Naive B cell (primary cell): Measurements from ENCODE around the gene SLC10A6. TPM values are rescaled to one million over a fixed set of nuclear protein-coding genes. Genes with fewer than 3 reads are reported as not detected.

Experiments used
- ATAC-seq, 2 donors: fragments of 150-1000 bp; cut with Tn5 transposase; 2 replicates each; pipeline ENCODE4 v1.10.0; 2021; ENCODE audit warnings: low read depth in 2 of 2, mild to moderate bottlenecking in 2 of 2, moderate library complexity in 2 of 2
- DNase-seq: peaks from one replicate; pipeline ENCODE4 v3.0.0; 2022
- H3K27ac Mint-ChIP-seq, 6 donors: one replicate each; pipeline ENCODE4 v1.8.0; 2020 to 2022; ENCODE audit warnings: mild to moderate bottlenecking in 6 of 6, mixed read lengths in 6 of 6, moderate library complexity in 5 of 6, inconsistent platforms in 2 of 6
- H3K27me3 Mint-ChIP-seq, 3 donors: one replicate each; pipeline ENCODE4 v1.8.0; 2021 to 2022; ENCODE audit warnings: mixed read lengths in 3 of 3, mild to moderate bottlenecking in 1 of 3
- H3K36me3 Mint-ChIP-seq, 2 donors: one replicate each; pipeline ENCODE4 v1.8.0; 2020 to 2022; ENCODE audit warnings: mixed read lengths in 2 of 2, inconsistent platforms in 1 of 2, mild to moderate bottlenecking in 1 of 2
- H3K4me1 Mint-ChIP-seq, 3 donors: one replicate each; pipeline ENCODE4 v1.8.0; 2020 to 2022; ENCODE audit warnings: mixed read lengths in 3 of 3, inconsistent platforms in 1 of 3, mild to moderate bottlenecking in 1 of 3, moderate library complexity in 1 of 3
- H3K4me3 Mint-ChIP-seq, 8 donors: one replicate each; pipeline ENCODE4 v1.8.0; 2020 to 2022; ENCODE audit warnings: mild to moderate bottlenecking in 8 of 8, mixed read lengths in 8 of 8, moderate library complexity in 8 of 8, inconsistent platforms in 2 of 8
- H3K9me3 Mint-ChIP-seq, 7 donors: one replicate each; pipeline ENCODE4 v1.8.0; 2020 to 2022; ENCODE audit warnings: mixed read lengths in 7 of 7, mild to moderate bottlenecking in 5 of 7, inconsistent platforms in 2 of 7, moderate library complexity in 1 of 7
- polyA plus RNA-seq, 6 donors: library from polyadenylated mRNA; unstranded; fragments of 300-500 nt; fragmentation: Illumina TruSeq; gene quantifications; one replicate each; pipeline ENCODE4 v1.2.3, GENCODE V29; 2021; ENCODE audit warnings: low read depth in 6 of 6

SLC10A6 gene
- polyA plus RNA-seq, 6 donors from 2014 or later: not detected

DNA sequence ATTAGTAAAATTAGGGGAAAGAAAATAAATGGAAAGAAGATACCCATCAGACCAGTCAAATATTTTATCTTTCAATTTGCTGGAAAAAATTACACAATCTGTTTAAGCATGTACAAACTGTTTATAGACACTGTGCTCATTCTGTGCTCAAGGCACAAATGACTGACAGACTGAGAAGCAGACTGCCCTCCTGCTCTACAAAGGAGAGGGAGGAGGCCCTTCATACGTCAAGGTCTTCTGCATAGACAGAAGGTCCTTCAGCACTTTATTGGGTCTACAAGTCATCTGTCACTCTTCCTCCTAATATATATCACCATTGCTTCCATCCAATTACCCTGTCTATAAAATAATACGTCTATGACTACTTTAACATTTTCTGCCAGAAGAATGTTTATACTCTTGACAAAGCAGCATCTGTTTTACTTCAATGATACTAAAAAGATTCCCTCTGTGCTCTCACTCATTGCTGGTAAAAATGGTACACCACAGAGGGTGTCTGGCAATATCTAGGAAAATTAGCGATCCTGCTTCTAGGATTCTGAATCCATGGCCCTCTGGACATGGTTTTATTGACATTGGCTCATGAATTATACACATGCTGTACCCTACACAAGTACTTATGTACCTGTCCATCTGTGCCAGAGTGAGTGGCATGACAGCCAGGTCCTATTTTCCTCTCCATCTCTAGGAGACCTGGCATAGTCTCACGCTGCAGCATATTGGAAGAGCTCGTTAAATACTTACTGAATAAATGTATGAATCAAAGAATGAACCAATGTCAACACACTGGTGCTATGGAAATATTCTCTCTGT is 11.3 kb downstream of the SLC10A6 start:
- no peaks in the 10 kb centered on the region for H3K9me3 Mint-ChIP-seq
- peak overlapping the region in 1 of 6 donors; percentile 3 for H3K27ac Mint-ChIP-seq
- DNase-seq (no peak), ATAC-seq (no peak)
- no peaks in the 10 kb centered on the region for H3K4me1 Mint-ChIP-seq
- no peaks in the 10 kb centered on the region for H3K36me3 Mint-ChIP-seq
- peaks cover 0 to 5% (median 0%) of the 10 kb centered on the region in 3 donors for H3K27me3 Mint-ChIP-seq
- H3K4me3 Mint-ChIP-seq: no peak overlapping the region

DNA sequence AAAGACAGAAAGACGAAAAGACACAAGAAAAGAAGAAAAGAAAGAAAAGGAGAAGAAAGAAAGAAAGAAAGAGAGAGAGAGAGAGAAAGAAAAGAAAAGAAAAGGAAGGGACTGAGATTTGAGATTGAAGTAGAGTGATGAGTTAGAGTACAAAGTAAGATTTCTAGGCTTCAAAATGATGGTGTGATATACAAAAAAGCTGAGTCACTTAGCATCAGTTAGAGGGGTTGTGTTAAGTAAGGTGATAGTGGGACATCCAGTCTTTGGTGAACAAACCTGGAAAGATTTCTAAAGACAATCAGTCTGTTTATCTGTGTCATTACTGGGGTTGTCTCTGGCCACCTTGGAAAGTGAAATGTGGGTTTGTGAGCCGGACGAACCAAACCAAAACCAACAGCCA is 13.5 kb downstream of the SLC10A6 start:
- peaks cover 0 to 5% (median 0%) of the 10 kb centered on the region in 3 donors for H3K27me3 Mint-ChIP-seq
- no peak overlapping the region for H3K27ac Mint-ChIP-seq
- no peaks in the 10 kb centered on the region for H3K4me1 Mint-ChIP-seq
- no peak for DNase-seq
- no peak overlapping the region for H3K4me3 Mint-ChIP-seq
- H3K9me3 Mint-ChIP-seq: no peaks in the 10 kb centered on the region
- no peak for ATAC-seq
- H3K36me3 Mint-ChIP-seq: no peaks in the 10 kb centered on the region

DNA sequence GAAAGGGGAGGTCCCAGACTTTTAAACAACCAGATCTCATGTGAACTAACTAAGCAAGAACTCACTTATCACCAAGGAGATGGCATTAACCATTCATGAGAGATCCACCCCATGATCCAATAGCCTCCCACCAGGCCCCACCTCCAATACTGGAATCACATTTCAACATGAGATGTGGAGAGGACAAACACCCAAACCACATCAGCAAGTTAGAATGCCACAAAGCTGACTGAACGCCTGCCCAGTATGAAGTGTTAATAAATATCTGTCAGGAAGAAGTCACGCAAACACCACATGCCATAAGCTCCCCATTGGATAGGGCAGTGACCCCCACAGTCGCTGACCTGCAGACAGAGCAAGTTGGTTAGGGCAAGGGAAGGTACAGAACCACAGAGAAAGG is 14.3 kb downstream of the SLC10A6 start:
- no peak for DNase-seq
- no peak overlapping the region for H3K4me3 Mint-ChIP-seq
- no peaks in the 10 kb centered on the region for H3K36me3 Mint-ChIP-seq
- no peaks in the 10 kb centered on the region for H3K4me1 Mint-ChIP-seq
- no peak overlapping the region for H3K27ac Mint-ChIP-seq
- peaks cover 0 to 5% (median 0%) of the 10 kb centered on the region in 3 donors for H3K27me3 Mint-ChIP-seq
- H3K9me3 Mint-ChIP-seq: no peaks in the 10 kb centered on the region
- ATAC-seq: no peak

DNA sequence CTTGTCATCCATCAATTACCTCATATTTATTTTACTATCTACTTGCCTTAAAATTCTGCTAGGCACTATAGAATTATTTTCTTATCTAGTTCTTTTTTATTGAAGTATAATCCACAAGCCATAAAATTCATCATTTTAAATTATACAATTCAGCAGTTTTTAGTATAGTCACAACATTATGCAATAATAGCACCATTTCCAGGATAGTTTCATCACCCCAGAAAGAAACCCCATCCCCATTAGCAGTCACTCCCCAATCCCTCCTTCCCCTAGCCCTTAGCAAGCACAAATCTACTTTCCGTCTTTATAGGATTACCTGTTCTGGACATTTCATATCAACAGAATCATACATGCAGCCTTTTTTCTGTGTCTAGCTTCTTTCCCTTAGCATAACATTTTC is 15.6 kb downstream of the SLC10A6 start:
- H3K27me3 Mint-ChIP-seq: peaks cover 0 to 5% (median 0%) of the 10 kb centered on the region in 3 donors
- peak overlapping the region in 1 of 8 donors; percentile 6 for H3K4me3 Mint-ChIP-seq
- no peak for ATAC-seq
- H3K9me3 Mint-ChIP-seq: no peaks in the 10 kb centered on the region
- H3K36me3 Mint-ChIP-seq: no peaks in the 10 kb centered on the region
- H3K4me1 Mint-ChIP-seq: no peaks in the 10 kb centered on the region
- no peak for DNase-seq
- H3K27ac Mint-ChIP-seq: no peak overlapping the region

DNA sequence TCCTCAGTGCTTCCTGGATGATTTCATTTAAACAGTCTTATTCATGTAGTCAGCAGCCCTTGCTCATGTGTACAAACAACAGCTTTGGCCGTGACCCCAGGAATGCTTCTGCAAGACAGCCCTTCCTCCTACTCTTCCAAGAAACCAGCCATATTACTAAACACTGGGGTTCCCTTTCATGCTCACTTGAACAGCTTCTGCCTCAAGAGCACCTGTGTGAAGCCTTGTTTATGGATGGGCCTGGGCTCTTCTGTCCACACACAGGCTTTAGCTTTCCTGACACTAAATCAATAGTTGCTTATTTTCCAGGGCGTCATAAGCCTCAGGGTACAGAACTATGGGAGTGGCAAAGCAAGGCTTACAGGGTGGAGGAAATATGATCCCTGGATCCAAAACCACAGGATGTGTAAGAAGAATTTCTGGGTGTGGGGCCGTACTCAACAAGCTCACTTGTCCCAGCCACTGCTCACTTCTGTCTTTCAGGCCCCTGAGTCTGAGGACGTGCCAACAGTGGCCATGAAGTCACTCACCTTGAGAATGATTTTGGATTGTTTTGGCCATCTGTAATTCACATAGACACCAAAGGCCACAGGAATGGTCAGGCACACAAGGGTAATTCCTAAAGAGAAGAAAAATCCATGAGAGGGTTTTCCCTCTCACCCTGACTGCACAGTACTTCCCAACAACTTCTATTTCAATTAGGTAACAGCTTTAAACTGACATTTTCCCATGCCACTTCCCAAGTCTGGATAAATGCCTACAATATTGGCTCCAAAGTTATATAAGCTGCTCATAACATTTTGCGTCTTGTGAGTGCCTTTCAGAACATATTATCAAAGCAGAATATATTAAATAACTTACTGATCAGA is 17.7 kb downstream of the SLC10A6 start:
- DNase-seq (no peak), ATAC-seq (no peak)
- no peaks in the 10 kb centered on the region for H3K4me1 Mint-ChIP-seq
- H3K27me3 Mint-ChIP-seq: no peaks in the 10 kb centered on the region
- no peak overlapping the region for H3K4me3 Mint-ChIP-seq
- no peak overlapping the region for H3K27ac Mint-ChIP-seq
- no peaks in the 10 kb centered on the region for H3K36me3 Mint-ChIP-seq
- H3K9me3 Mint-ChIP-seq: no peaks in the 10 kb centered on the region

DNA sequence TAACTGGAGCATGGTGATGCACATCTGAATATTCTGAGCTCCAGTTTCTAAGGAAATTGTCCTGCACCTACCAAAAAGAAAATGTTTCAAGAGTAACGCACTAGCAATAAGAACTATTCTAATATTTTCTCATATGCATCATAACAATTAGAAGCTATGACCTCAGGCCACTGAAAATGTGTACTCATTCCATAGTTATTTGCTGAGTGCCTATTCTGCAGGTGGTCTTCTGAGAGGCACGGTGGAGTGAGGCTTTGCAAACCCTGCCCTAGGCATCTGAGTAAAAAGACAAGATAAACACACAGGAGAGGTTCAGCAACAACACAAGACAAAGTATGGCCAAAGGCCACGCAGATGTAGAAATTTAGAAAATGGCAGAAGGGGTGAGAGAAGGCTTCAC is 23.7 kb downstream of the SLC10A6 start:
- no peaks in the 10 kb centered on the region for H3K9me3 Mint-ChIP-seq
- no peaks in the 10 kb centered on the region for H3K27me3 Mint-ChIP-seq
- H3K4me1 Mint-ChIP-seq: no peaks in the 10 kb centered on the region
- no peak overlapping the region for H3K4me3 Mint-ChIP-seq
- H3K27ac Mint-ChIP-seq: no peak overlapping the region
- DNase-seq: no peak
- ATAC-seq: no peak
- no peaks in the 10 kb centered on the region for H3K36me3 Mint-ChIP-seq

DNA sequence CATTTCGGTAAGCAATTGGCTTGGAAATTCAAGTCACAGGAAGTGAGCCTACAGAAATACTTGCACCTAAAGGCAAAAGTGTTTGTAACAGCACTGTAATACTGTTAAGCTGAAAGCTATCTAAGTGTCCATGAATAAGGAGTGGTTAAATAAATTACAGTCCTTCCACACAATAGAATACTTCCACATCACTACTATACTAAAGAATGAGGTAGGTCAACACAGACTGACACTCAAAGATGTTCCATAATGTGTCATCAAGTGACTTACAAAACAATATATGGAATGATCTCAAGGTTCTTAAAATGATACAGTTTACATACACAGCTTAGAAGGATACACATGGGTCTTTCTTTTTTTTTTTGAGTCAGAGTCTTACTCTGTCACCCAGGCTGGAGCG is 27.0 kb downstream of the SLC10A6 start:
- Mint-ChIP-seq H3K27me3 (no peaks in the 10 kb centered on the region), H3K4me3 (no peak overlapping the region)

DNA sequence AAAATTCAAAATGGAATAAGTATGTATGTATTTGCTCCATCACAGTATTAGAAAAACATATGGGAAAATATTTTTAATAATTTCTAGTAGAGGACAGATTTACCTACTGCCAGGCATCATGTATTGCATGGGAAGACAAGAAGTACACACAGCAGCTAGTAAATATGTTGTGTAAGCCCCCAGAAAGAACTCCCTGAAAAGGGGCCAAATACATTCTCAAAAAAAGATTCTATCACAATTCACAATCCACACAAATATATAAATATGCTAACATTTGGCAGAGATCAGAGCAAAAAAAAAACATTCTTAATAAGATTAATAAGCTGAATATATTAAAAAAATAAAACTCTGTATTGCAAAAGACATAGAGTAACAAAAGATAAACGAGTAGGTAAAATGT is 28.0 kb downstream of the SLC10A6 start:
- Mint-ChIP-seq H3K27me3 (no peaks in the 10 kb centered on the region), H3K36me3 (peaks cover 0 to 4% of the 10 kb centered on the region in 2 donors), H3K4me1 (no peaks in the 10 kb centered on the region), H3K9me3 (peaks cover 0 to 8% (median 4%) of the 10 kb centered on the region in 7 donors), H3K27ac (no peak overlapping the region), H3K4me3 (no peak overlapping the region)
- no peak for ATAC-seq
- no peak for DNase-seq

More for the DNA sequence above, 27.0 kb downstream of the SLC10A6 start:
- Mint-ChIP-seq H3K9me3 (peaks cover 0 to 3% (median 0%) of the 10 kb centered on the region in 7 donors), H3K4me1 (no peaks in the 10 kb centered on the region), H3K27ac (peak overlapping the region in 1 of 6 donors; percentile 37), H3K36me3 (no peaks in the 10 kb centered on the region)
- DNase-seq (no peak), ATAC-seq (no peak)

DNA sequence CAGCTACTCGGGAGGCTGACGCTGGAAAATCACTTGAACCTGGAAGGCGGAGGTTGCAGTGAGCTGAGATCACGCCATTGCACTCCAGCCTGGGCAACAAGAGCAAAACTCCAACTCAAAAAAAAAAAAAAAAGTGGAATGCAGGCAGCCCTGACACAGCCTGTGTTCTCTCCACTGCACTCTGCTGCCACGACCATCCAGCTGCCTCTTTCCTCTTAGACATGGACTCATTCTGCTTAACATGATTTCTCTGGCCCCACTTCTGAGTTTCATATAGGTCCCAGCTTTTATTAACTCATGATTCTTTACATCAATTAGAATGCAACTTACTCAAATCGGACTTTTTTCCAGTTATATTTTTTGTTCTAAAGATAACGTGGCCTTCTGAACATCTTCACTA is 29.6 kb downstream of the SLC10A6 start:
- no peak for DNase-seq
- no peaks in the 10 kb centered on the region for H3K27me3 Mint-ChIP-seq
- peaks cover 1 to 19% (median 13%) of the 10 kb centered on the region in 7 donors for H3K9me3 Mint-ChIP-seq
- H3K36me3 Mint-ChIP-seq: peaks cover 4 to 8% of the 10 kb centered on the region in 2 donors
- no peaks in the 10 kb centered on the region for H3K4me1 Mint-ChIP-seq
- no peak overlapping the region for H3K4me3 Mint-ChIP-seq
- ATAC-seq: no peak
- H3K27ac Mint-ChIP-seq: no peak overlapping the region

DNA sequence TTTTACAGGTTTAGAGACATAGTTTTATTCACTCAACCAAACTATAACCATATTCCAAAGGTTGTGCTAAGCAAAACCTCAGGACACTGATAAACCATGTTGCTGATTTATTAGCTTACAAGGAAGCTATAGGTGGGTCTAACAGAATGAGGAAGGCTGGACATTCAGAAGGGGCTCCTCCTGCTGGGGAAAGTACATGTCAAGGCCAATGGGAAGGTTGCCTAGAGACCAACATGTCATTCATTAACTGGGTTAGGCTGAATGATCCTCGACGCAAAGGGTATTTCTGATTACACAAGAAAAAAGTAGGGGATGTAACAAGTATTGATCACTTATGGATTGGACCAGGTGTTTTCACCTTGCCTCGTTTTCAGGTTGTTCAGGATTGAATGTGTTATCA is 30.3 kb downstream of the SLC10A6 start:
- DNase-seq: no peak
- H3K36me3 Mint-ChIP-seq: peaks cover 4 to 8% of the 10 kb centered on the region in 2 donors
- ATAC-seq: no peak
- no peaks in the 10 kb centered on the region for H3K27me3 Mint-ChIP-seq
- peaks cover 1 to 19% (median 14%) of the 10 kb centered on the region in 7 donors for H3K9me3 Mint-ChIP-seq
- no peak overlapping the region for H3K4me3 Mint-ChIP-seq
- H3K4me1 Mint-ChIP-seq: no peaks in the 10 kb centered on the region
- H3K27ac Mint-ChIP-seq: no peak overlapping the region

DNA sequence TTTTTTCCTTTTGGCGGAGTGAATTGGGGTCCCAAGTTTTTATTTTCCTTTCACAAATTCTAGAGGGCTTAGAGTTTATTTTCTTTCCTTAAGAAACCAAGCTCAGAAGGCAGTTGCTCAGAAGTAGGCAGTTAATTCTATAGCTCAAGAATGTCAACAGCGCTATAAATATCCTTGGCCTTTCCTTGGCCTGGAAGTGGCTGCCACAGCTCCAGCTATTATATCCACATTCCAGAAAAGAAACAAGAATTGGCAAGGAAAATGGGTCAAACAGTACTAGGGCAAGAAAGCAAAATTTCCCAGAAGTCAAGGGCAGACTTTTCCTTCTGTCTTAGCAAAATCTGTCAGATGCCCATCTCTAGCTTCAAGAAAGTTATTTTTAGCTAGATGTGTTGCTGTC is 31.0 kb downstream of the SLC10A6 start:
- no peaks in the 10 kb centered on the region for H3K4me1 Mint-ChIP-seq
- DNase-seq (no peak), ATAC-seq (no peak)
- H3K9me3 Mint-ChIP-seq: peaks cover 1 to 19% (median 14%) of the 10 kb centered on the region in 7 donors
- no peaks in the 10 kb centered on the region for H3K27me3 Mint-ChIP-seq
- peaks cover 4 to 8% of the 10 kb centered on the region in 2 donors for H3K36me3 Mint-ChIP-seq
- H3K4me3 Mint-ChIP-seq: no peak overlapping the region
- H3K27ac Mint-ChIP-seq: no peak overlapping the region

DNA sequence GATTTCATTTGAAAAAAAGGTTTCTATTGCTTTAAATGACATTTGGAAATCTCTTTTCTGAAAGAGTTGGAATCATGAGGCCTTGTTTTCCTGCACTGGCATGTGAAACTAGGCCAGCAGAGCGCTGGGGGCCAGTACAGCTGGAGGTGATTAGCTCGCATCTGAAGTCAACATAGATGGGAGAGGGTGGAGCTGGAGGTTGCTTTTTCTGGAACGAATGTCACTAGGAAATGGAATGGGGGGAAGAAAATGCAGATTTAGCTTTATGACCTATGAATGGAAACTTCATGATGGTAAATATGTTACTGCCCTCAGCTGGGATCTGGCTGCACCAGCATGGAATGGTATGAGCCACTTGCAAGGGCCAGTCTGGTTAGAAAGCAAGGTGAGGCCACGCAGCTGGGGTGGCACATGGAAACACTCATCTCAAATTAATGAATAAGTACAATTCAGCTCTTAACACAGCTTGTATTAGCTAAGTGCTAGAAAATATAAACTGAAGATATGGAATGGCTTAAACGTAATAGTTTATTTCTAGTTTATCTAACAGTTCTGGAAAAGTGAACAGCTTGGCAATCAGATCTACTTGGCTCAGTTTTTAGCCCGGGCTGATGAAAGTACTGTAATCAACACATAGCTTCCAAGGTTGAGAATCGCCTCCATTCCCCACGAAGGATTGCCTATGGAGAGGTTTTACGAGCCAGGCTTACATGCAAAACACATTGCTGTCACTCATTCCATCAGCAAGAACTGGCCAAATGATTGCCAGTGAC is 32.5 kb downstream of the SLC10A6 start:
- no peak for ATAC-seq

DNA sequence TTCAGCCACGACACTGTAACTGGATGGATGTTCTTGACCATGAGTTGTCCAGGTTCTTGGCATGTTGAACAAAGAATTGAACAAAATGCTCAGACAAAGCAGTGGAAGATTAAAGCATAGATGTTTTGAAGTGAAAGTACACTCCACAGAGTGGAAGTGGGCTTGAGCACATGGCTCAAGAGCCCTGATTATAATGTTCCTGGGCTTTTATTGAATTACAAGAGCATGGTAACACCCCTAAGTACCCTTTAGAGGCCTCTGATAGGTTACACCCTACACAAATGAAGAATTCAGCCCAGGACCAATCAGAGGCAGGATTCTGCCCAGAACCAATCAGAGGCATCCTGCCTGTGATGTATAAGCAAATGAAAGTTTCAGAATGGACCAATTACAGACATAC is 33.5 kb downstream of the SLC10A6 start:
- Mint-ChIP-seq H3K27ac (no peak overlapping the region), H3K36me3 (peaks cover 4 to 8% of the 10 kb centered on the region in 2 donors), H3K4me3 (no peak overlapping the region), H3K4me1 (no peaks in the 10 kb centered on the region), H3K9me3 (peaks cover 1 to 19% (median 15%) of the 10 kb centered on the region in 7 donors), H3K27me3 (no peaks in the 10 kb centered on the region)
- DNase-seq (no peak), ATAC-seq (no peak)

More for the DNA sequence above, 32.5 kb downstream of the SLC10A6 start:
- Mint-ChIP-seq H3K4me3 (no peak overlapping the region), H3K27me3 (no peaks in the 10 kb centered on the region), H3K9me3 (peaks cover 1 to 19% (median 15%) of the 10 kb centered on the region in 7 donors), H3K36me3 (peaks cover 4 to 8% of the 10 kb centered on the region in 2 donors), H3K27ac (no peak overlapping the region), H3K4me1 (no peaks in the 10 kb centered on the region)
- no peak for DNase-seq
